NCI-H345 treated with DMSO at 0.1 percent for 48 hours (cell line): ENCODE measurements around the gene TMEM11.
"Not testable (repeated sequence)": the region's sequence is repeated elsewhere in the genome, so short reads cannot be mapped to it uniquely, and the experiment has no call there.

Experiments used
- DNase-seq: peaks from one replicate; lab custom pipeline; 2025; ENCODE audit not compliant: unreplicated experiment; lab: John Stamatoyannopoulos, UW

Gene TMEM11

DNA sequence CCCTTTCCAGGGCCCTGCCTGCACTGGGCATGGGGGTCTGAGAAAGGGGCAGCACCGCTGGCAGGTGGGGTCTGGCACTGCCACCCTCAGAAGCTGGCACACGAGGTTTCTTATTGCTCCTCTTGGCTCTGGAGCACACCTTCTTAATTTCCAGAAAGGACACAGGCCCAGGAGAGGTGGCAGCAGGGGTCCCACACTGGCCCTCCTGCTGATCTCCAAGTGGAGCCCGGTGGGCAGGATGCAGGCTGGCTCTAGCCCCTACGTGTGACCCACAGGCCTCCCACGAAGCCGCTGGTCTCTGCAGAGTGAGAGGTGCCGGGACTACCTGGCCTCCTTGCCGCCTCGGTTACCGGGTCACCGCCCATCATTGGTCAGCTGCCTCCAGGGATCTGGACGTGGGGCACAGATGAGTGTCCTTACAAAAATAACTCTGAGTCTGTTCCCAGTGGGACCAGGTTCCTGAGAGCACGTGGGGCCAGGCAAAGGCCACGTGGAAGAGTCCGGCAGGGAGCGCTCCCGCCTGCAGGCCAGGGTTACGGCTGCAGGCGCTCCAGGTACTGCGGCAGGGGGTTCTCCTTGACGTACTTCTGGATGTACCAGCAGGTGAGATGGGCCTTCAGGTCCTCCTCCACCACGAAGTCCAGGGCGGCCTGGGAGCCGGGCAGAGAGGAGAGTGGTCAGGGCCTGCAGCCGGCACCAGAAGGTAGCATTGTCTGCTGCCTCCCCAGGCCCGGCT, 29.0 kb upstream of the TMEM11 start:
- no peak for DNase-seq

DNA sequence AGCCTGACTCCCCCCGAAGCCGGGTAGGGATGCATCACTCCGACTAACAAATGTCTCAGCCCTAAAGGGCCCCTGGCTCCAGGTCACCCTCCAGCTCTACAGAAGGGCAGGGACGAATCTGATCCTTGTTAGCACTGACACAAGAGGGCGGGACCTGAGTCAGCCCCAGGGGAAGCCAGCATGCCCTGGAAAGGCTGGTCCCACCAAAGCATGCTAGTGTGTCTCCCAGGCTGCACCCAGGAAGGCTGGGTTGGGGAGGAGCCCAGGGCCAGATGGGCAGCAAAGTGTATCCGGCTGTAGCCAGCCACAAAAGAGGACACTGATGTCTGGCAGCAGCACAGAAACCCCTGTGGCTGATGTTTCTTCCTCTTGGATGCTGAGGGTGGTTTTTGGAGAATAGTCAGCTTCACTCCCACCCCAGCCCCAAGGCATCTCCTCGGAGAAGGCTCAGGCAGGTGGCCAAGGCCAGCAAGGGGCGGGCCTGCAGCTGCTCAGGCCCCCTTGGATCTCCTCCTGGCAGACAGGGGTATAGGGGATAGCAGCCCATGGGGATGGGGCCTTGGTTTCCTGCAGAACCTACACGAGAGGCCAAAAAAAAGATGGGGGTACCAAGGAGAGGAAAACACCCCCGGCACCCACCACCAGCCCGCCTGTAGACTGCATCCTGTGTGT, 28.2 kb upstream of the TMEM11 start:
- DNase-seq, result no peak

GRCh38 chr17:21241564-21241963, 27.6 kb upstream of the TMEM11 start:
- DNase-seq, result no peak

GRCh38 chr17:21240369-21241055, 26.6 kb upstream of the TMEM11 start:
- DNase-seq, result no peak

GRCh38 chr17:21239680-21240368, 25.9 kb upstream of the TMEM11 start:
- DNase-seq, result no peak

- no peak for DNase-seq
Observed at GRCh38 chr17:21235921-21236320, 22.0 kb upstream of the TMEM11 start.

DNA sequence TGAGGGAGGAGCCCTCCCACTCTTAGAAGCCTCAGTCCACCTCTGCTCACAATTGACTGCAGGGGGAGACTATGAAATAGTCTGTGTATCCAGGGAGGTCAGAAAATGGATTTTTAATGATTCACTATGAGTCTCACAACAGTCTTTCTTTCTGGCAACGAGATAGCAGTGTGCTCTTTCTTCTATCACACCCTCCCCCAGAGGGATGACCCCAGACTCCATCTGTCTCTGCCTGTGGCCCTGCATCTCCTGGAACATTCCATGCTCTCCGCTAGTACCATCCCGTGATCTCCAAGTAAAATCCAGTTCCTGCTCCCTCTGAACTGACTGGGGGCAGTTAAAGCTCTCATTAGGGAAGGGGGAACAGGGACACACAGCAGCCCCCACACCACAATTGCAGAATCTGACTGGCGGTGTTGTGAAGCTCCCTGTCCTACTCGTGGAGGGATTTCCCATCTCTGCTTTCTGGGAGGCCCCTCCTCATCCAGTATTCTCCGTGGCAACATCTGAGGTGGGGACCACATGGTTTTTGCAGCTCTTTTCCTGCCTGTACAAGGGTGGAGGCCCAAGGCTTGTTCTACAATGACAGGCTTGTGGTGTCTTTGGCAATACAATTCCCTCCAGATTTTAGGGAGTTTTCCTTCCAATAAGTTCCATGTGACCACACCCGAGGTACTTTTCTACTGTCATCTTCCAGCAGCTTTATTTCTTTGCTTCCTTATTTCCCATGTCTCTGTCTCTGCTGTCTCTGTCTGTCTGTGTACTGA, 19.8 kb upstream of the TMEM11 start:
- DNase-seq, result no peak

DNA sequence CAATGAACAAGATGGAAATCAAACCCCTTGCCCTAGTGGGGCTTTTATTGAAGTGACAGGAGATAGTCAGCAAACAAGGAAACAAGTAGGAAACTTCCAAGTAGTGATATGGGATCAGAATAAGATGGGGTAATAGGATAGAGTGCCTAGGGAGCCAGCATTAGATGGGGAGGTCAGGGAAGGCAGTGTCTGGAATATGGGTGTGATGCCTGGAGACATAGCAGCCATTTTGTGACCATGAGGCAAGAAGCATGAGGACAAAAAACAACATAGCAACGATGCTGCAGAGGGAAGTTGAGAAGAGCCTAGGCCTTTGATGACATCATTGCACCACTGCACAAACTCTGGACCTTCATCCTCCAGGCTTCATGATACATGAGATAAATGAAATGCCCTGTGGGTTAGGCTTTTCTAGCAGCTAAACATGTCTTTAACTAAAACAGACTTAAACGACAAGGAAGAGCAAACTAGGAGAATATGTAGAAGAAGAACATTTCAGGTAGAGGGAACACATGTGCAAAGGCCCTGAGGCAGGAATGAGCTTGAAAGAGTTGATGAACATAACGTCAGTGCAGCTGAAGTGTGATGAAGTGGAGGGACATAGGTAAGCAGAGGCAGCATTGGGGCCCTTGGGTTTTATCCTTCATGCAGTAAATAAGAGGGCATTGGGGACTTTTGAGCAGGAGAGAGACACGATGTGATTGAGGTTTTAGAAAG, 18.2 kb upstream of the TMEM11 start:
- no peak for DNase-seq

GRCh38 chr17:21231533-21231932, 17.6 kb upstream of the TMEM11 start:
- no peak for DNase-seq

DNA sequence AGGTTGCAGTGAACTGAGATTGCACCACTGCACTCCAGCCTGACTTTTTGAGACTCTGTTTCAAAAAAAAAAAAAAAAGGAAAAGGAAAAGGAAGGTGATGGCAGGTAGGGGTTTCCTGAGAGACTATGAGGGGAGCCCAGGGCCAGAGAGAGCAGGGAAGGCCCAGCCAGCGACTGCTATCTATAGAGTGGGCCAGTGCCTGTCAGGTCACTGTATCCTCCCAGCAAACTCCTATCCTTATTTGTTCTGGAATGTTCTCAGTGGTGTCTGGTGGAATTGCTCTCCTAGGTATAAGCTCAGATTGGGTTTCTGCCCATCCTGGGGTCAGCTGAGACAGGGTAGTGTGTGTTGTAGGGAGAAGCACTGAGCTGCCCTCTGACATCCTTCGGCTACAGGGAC, 14.9 kb upstream of the TMEM11 start:
- DNase-seq, result no peak

DNA sequence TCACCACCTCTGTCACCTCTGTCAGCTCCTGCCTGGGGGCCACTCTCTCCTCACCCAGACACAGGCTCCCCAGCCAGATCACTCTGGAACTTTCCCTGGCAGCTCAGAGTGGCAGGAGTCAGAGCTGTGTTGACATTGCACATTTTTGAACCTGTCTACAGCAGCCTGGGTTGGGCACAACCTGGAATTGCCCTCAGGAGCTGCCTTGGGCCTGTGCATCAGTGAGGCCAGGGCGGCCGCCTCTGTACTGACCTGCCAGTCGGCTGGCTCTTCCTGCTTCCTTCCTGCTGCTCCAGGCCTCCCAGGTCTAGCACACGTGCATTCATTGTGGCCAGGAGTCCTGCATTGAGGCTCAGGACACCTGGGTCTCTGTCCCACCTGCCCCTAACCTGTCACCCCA, 14.2 kb upstream of the TMEM11 start:
- DNase-seq, result no peak

GRCh38 chr17:21227277-21227676, 13.3 kb upstream of the TMEM11 start:
- not testable (repeated sequence) for DNase-seq

GRCh38 chr17:21223086-21223485, 9.1 kb upstream of the TMEM11 start:
- no peak for DNase-seq

- DNase-seq, result no peak
Observed at GRCh38 chr17:21218831-21219380, 4.9 kb upstream of the TMEM11 start.

- no peak for DNase-seq
Observed at GRCh38 chr17:21218101-21218500, 4.1 kb upstream of the TMEM11 start.

DNA sequence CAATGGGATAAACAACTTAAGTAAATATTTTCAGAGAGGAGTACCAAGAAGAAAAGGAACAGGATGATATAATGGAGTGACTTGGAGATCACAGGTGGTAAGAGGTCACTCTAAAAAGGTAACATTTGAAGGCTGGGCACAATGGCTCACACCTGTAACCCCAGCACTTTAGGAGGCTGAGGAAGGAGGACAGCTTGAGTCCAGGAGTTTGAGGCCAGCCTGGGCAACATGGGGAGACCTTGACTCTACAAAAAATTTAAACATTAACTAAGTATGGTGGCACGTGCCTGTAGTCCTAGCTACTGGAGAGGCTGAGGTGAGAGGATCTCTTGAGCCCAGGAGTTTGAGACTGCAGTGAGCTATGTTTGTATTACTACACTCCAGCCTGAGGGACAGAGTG, 3.4 kb upstream of the TMEM11 start:
- DNase-seq, result no peak

DNA sequence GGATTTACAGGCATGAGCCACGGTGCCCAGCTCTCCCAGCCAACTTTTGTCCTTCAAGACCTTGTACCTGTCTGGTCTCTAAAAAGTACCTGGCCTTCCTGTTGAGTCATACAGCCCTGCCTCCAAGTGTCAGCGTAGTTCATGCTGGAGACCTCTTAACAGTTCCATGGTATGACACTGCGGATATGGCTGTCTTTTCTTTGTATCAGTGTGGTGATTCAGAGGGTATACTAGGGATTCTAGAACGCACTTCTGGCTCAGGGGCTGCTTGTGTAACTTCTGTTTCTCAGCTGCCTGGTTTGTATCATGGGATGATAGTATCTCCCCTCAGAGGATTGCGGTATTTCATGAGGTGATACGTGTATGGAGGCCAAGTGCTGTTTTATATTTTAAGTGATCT, 2.0 kb upstream of the TMEM11 start:
- no peak for DNase-seq

DNA sequence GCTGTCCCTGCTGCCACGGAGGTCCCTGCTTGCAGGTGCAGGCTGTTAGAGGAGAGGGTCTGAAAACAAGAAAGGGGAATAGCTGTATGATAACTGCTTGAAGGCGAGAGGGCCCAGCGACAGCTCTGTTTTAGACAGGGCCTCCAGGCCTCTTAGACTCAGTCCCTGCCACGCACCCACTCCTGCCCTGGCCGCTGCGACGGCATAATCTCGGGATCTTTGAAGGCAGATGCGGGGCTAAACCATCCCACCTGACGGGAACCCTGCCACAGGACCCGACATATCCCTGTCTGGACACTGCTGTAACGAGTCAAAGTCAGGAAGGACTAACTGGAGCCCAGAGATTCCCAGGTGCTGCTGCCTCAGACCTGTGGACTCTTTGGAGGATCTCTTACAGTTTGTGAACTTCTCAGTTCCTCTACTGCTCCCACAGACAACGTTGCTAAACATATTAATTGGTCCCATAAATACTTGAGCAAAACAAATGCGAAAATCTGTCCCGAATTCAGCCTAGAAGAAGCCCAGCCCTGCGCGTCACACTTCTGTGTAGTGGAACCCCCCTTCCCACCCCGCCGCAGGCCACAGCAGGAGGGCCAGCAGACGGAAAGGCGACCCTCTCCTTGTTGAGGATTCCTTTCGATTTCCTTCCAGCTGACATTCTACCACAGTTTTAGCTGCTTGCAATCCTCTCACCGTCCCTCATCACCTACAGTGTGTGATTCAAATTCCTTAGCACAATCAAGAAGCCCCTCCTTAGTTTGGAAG, 998 bp upstream of the TMEM11 start:
- DNase-seq, result no peak

DNA sequence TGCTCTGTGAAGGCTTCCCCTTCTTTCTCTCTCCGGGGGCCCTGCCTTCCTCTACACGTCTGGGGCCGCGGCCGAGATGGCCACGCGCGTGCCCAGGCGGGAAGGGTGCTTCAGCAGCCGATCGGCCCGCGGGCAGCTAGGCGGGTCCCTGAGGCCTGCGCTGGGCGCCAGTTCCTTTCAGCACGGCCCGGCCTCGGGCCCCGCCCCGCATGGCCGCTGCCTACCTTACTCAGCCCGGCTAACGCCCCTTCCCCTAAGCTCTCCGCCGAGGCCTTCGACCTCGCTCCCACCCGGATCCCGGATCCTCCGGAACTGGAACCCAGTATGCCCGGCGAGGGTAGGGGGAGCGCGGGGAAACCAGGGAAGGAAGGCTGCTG, 335 bp downstream of the TMEM11 start:
- DNase-seq, result no peak
